Hepatocyte (in vitro differentiated cells): Measurements from ENCODE around the gene FAM118A. TPM values are rescaled to one million over a fixed set of nuclear protein-coding genes. Genes with fewer than 3 reads are reported as not detected.

ENCODE experiments used
- DNase-seq: peaks from one replicate; pipeline ENCODE4 v3.0.0-alpha.2; 2016; ENCODE audit warnings: low spot score
- H2AFZ ChIP-seq: fragments of 200-600 bp; sonication (generic); 2 replicates; pipeline ENCODE4 v1.6.0; 2016; ENCODE audit warnings: antibody characterized with exemption, mild to moderate bottlenecking
- H3K27ac ChIP-seq: fragments of 200-600 bp; sonication (generic); 2 replicates; pipeline ENCODE4 v1.5.1; 2016; ENCODE audit warnings: mild to moderate bottlenecking
- H3K27me3 ChIP-seq: fragments of 200-600 bp; sonication (generic); 2 replicates; pipeline ENCODE4 v1.6.1; 2016
- H3K36me3 ChIP-seq: fragments of 200-600 bp; sonication (generic); replicated peaks from 2 replicates; pipeline ENCODE4 v1.5.1; 2016; ENCODE audit warnings: low read depth; ENCODE audit not compliant: insufficient read depth
- H3K4me1 ChIP-seq: fragments of 200-600 bp; sonication (generic); 2 replicates; pipeline ENCODE4 v1.5.1; 2016; ENCODE audit warnings: mild to moderate bottlenecking, moderate library complexity; ENCODE audit not compliant: insufficient read depth
- H3K4me2 ChIP-seq: fragments of 200-600 bp; sonication (generic); 2 replicates; pipeline ENCODE4 v1.6.0; 2016
- H3K4me3 ChIP-seq: fragments of 200-600 bp; sonication (generic); 2 replicates; pipeline ENCODE4 v1.5.1; 2016; ENCODE audit warnings: mild to moderate bottlenecking
- H3K79me2 ChIP-seq: fragments of 200-600 bp; sonication (generic); 2 replicates; pipeline ENCODE4 v1.6.0; 2017; ENCODE audit warnings: mild to moderate bottlenecking
- H3K9me2 ChIP-seq: fragments of 200-600 bp; sonication (generic); replicated peaks from 2 replicates; pipeline ENCODE4 v1.6.0; 2017; ENCODE audit warnings: mild to moderate bottlenecking; ENCODE audit not compliant: insufficient read depth
- H3K9me3 ChIP-seq: fragments of 200-600 bp; sonication (generic); 2 replicates; pipeline ENCODE4 v1.5.1; 2016; ENCODE audit warnings: low read depth, mild to moderate bottlenecking
- H4K20me1 ChIP-seq: fragments of 200-600 bp; sonication (generic); 2 replicates; pipeline ENCODE4 v1.6.0; 2016; ENCODE audit warnings: mild to moderate bottlenecking; ENCODE audit not compliant: insufficient read depth, poor library complexity, severe bottlenecking
- EZH2 ChIP-seq: fragments of 200-600 bp; sonication (generic); IDR thresholded peaks from 2 replicates; pipeline ENCODE4 v1.6.1; 2016; ENCODE audit warnings: antibody characterized with exemption, mild to moderate bottlenecking, borderline replicate concordance
- EZH2phosphoT487 ChIP-seq: fragments of 200-600 bp; sonication (generic); IDR thresholded peaks from one replicate; pipeline ENCODE4 v1.6.1; 2018; ENCODE audit warnings: antibody characterized with exemption, mild to moderate bottlenecking, low read depth, moderate library complexity; ENCODE audit not compliant: unreplicated experiment, severe bottlenecking
- WGBS: methylation state at CpG from one replicate; pipeline ENCODE4 v1.1.6; 2016; ENCODE audit warnings: low lambda C conversion rate; ENCODE audit errors: missing lambda C conversion rate; 5-methylcytosine and 5-hydroxymethylcytosine counted together
- polyA plus RNA-seq: library from polyadenylated mRNA; unstranded; fragments of >200 nt; fragmentation: Nextera tagmentation; extraction: Ambion mirVana; gene quantifications from 2 replicates; pipeline ENCODE4 v1.2.1, GENCODE V29; 2016
- total RNA-seq: library from RNA; depleted of rRNA; stranded (reverse); fragments of >200 nt; gene quantifications from 2 replicates; pipeline ENCODE4 v1.2.3, GENCODE V29; 2014
- TF ChIP-seq, protein P1 (sequence below): fragments of 200-600 bp; sonication (generic); IDR thresholded peaks from 2 replicates; pipeline ENCODE4 v1.5.1; 2016; ENCODE audit warnings: antibody characterized with exemption, mild to moderate bottlenecking; ENCODE audit not compliant: poor library complexity

The FAM118A gene
- total and polyA plus RNA-seq, 2 experiments from 2014 or later, result 94.2 to 193 TPM

DNA sequence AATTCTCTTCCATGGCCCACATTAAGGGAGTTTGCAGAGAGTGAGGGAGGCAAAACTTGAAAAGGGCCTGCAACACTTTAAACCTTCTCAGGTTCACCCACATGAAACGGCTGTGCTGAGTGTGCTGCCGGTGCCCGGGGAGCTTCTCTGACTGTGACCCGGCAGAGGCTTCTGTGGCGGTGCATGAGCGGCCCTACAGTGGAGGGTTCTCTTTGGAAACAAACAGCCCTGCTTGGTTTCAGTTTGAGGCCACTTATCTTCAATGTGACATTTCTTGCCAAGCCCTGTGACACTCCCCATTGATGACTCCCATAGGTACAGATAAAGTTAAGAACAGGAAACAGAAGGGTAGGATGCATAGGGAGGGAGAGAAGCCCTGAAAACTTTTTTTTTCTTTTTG is 31.8 kb downstream of the FAM118A start:
- DNase-seq, result no peak
- H3K9me3 ChIP-seq, result no peaks in the 10 kb centered on the region
- no peak overlapping the region for H3K4me2 ChIP-seq
- H3K4me3 ChIP-seq, result no peak overlapping the region
- no peak overlapping the region for H2AFZ ChIP-seq
- TF ChIP-seq EZH2 (no peak), EZH2phosphoT487 (no peak)
- TF ChIP-seq, protein P1, sequence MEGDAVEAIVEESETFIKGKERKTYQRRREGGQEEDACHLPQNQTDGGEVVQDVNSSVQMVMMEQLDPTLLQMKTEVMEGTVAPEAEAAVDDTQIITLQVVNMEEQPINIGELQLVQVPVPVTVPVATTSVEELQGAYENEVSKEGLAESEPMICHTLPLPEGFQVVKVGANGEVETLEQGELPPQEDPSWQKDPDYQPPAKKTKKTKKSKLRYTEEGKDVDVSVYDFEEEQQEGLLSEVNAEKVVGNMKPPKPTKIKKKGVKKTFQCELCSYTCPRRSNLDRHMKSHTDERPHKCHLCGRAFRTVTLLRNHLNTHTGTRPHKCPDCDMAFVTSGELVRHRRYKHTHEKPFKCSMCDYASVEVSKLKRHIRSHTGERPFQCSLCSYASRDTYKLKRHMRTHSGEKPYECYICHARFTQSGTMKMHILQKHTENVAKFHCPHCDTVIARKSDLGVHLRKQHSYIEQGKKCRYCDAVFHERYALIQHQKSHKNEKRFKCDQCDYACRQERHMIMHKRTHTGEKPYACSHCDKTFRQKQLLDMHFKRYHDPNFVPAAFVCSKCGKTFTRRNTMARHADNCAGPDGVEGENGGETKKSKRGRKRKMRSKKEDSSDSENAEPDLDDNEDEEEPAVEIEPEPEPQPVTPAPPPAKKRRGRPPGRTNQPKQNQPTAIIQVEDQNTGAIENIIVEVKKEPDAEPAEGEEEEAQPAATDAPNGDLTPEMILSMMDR, result no peak
- H3K36me3 ChIP-seq, result no peaks in the 10 kb centered on the region
- no peaks in the 10 kb centered on the region for H3K9me2 ChIP-seq
- no peaks in the 10 kb centered on the region for H3K27me3 ChIP-seq
- 93% methylated on average over 6 of the region's 6 CpGs for WGBS
- H3K79me2 ChIP-seq, result no peaks in the 10 kb centered on the region
- H4K20me1 ChIP-seq, result no peaks in the 10 kb centered on the region
- peaks cover 4% of the 10 kb centered on the region for H3K4me1 ChIP-seq
- no peak overlapping the region for H3K27ac ChIP-seq

DNA sequence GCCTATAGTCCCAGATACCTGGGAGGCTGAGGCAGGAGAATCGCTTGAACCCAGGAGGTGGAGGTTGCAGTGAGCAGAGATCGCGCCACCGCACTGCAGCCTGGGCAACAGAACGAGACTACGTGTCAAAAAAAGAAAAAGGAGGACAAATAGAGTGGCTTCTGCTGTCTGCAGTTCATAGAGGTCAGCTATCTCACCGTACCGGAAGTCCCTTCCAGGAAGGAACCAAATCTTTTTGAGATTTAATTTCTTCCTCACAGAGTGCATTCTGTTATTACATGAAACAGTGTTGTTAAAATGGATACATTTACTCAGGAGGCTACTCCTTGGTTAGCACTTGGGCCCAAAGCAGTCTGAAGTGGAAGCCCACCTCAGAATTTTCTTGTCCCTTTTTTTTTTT is 33.4 kb downstream of the FAM118A start:
- no peaks in the 10 kb centered on the region for H4K20me1 ChIP-seq

DNA sequence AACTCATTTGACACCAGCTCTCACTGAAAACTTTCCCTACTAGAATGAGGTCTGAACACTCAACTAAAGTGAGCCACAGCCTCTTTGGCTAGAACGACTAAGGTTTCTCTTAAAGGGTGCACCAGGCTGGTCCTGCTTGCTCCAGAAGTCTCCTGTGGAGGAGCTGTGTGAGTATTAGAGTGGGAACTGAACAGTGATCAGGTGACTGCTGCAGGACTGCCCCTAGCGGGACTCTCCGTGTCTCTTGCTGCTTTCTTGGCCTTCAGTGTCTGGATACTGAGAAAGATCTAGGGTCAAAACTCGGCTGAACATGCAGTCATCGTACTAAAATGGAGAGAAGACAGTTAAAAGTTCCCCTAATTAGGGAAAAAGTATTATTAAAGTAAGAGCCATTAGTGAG is 34.6 kb downstream of the FAM118A start:
- Histone ChIP-seq H3K36me3 (no peaks in the 10 kb centered on the region), H4K20me1 (no peaks in the 10 kb centered on the region), H3K4me3 (no peak overlapping the region), H2AFZ (no peak overlapping the region), H3K9me3 (no peaks in the 10 kb centered on the region), H3K27me3 (no peaks in the 10 kb centered on the region), H3K4me1 (no peaks in the 10 kb centered on the region), H3K9me2 (no peaks in the 10 kb centered on the region), H3K4me2 (no peak overlapping the region), H3K27ac (no peak overlapping the region), H3K79me2 (no peaks in the 10 kb centered on the region)
- WGBS, result 75% methylated on average over 5 of the region's 5 CpGs
- DNase-seq, result peak; percentile 28
- TF ChIP-seq EZH2phosphoT487 (no peak), EZH2 (no peak)
- TF ChIP-seq, protein P1, result peak; percentile 13

More for the DNA sequence above, 33.4 kb downstream of the FAM118A start:
- H3K9me2 ChIP-seq, result no peaks in the 10 kb centered on the region
- TF ChIP-seq, protein P1, result no peak
- TF ChIP-seq EZH2phosphoT487 (no peak), EZH2 (no peak)
- no peak overlapping the region for H3K27ac ChIP-seq
- no peak overlapping the region for H2AFZ ChIP-seq
- no peak overlapping the region for H3K4me2 ChIP-seq
- H3K36me3 ChIP-seq, result no peaks in the 10 kb centered on the region
- H3K27me3 ChIP-seq, result no peaks in the 10 kb centered on the region
- no peaks in the 10 kb centered on the region for H3K79me2 ChIP-seq
- WGBS, result 98% methylated on average over 8 of the region's 8 CpGs
- DNase-seq, result no peak
- no peak overlapping the region for H3K4me3 ChIP-seq
- no peaks in the 10 kb centered on the region for H3K4me1 ChIP-seq
- H3K9me3 ChIP-seq, result no peaks in the 10 kb centered on the region

DNA sequence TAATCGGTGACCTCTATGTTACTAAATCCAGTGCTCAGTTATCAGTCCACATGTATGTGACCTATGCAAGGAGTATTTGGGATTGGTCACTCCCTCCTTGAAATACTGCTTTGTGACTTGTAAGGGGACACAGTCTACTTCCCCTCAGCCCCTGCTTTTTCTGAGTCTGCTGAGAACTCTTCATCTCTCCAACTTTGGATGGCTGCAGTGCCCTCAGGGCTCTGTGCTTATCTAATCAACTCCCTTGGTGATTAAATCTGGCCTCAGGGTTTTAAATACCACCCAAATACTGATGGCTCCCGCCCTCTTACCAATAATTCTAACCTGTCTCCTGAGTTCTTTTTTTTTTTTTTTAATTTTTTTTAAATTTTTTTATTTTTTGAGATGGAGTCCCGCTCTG is 40.2 kb downstream of the FAM118A start:
- DNase-seq, result no peak
- H4K20me1 ChIP-seq, result no peaks in the 10 kb centered on the region
- H3K9me2 ChIP-seq, result no peaks in the 10 kb centered on the region
- H3K9me3 ChIP-seq, result no peaks in the 10 kb centered on the region
- no peak overlapping the region for H3K4me2 ChIP-seq
- no peak overlapping the region for H3K4me3 ChIP-seq
- TF ChIP-seq, protein P1, result no peak
- no peak for TF ChIP-seq EZH2phosphoT487
- TF ChIP-seq EZH2, result no peak
- H2AFZ ChIP-seq, result no peak overlapping the region
- H3K27me3 ChIP-seq, result no peaks in the 10 kb centered on the region
- no peaks in the 10 kb centered on the region for H3K4me1 ChIP-seq
- no peaks in the 10 kb centered on the region for H3K79me2 ChIP-seq
- H3K36me3 ChIP-seq, result no peaks in the 10 kb centered on the region
- WGBS, result 88% methylated on average over 3 of the region's 3 CpGs
- no peak overlapping the region for H3K27ac ChIP-seq
